Loucy (cell line): Measurements from ENCODE around the gene LEMD1.

Experiments used
- H2AFZ ChIP-seq: fragments of 200-600 bp; sonication (generic); 2 replicates; pipeline ENCODE4 v1.6.0; 2016; ENCODE audit warnings: antibody characterized with exemption, mild to moderate bottlenecking, low read length, moderate library complexity
- H3F3A ChIP-seq: fragments of 200-600 bp; 2 replicates; pipeline ENCODE4 v1.6.0; 2016; ENCODE audit warnings: antibody characterized with exemption, low read depth, mild to moderate bottlenecking
- H3K27me3 ChIP-seq: fragments of 200-600 bp; sonication (generic); 2 replicates; pipeline ENCODE4 v1.6.1; 2014; ENCODE audit warnings: low read length, mild to moderate bottlenecking; ENCODE audit not compliant: insufficient read depth, poor library complexity, severe bottlenecking
- H3K36me3 ChIP-seq: fragments of 200-600 bp; sonication (generic); 2 replicates; pipeline ENCODE4 v1.6.1; 2016; ENCODE audit warnings: low read length; ENCODE audit not compliant: insufficient read depth
- H3K4me1 ChIP-seq: fragments of 200-600 bp; sonication (generic); 2 replicates; pipeline ENCODE4 v1.5.1; 2014; ENCODE audit warnings: low read length, mild to moderate bottlenecking; ENCODE audit not compliant: insufficient read depth, poor library complexity, severe bottlenecking
- H3K4me2 ChIP-seq: fragments of 200-600 bp; sonication (generic); 2 replicates; pipeline ENCODE4 v1.6.0; 2014; ENCODE audit warnings: antibody characterized with exemption, low read length, low read depth, mild to moderate bottlenecking; ENCODE audit not compliant: poor library complexity, severe bottlenecking
- H3K4me3 ChIP-seq: fragments of 200-600 bp; sonication (generic); 2 replicates; pipeline ENCODE4 v1.5.1; 2014; ENCODE audit warnings: low read length, mild to moderate bottlenecking, mixed read lengths; ENCODE audit not compliant: poor library complexity, severe bottlenecking
- H3K79me2 ChIP-seq: fragments of 200-600 bp; sonication (generic); 2 replicates; pipeline ENCODE4 v1.6.1; 2014; ENCODE audit warnings: low read length; ENCODE audit not compliant: insufficient read depth
- H3K9ac ChIP-seq: fragments of 200-600 bp; sonication (generic); 2 replicates; pipeline ENCODE4 v1.6.0; 2014; ENCODE audit warnings: mild to moderate bottlenecking, low read depth, low read length, moderate library complexity; ENCODE audit not compliant: poor library complexity, severe bottlenecking
- H3K9me2 ChIP-seq: fragments of 200-600 bp; sonication (generic); replicated peaks from 2 replicates; pipeline ENCODE4 v1.6.1; 2016; ENCODE audit warnings: low read depth, low read length, mixed read lengths
- H3K9me3 ChIP-seq: fragments of 200-600 bp; sonication (generic); 2 replicates; pipeline ENCODE4 v1.6.1; 2014; ENCODE audit warnings: mild to moderate bottlenecking, antibody characterized with exemption, low read length, low read depth; ENCODE audit not compliant: insufficient read depth
- H4K20me1 ChIP-seq: fragments of 200-600 bp; sonication (generic); 2 replicates; pipeline ENCODE4 v1.6.0; 2014; ENCODE audit warnings: antibody characterized with exemption, low read length, mild to moderate bottlenecking; ENCODE audit not compliant: insufficient read depth, poor library complexity, severe bottlenecking
- CTCF ChIP-seq: fragments of 200-600 bp; sonication (generic); conservative IDR thresholded peaks from 2 replicates; pipeline ENCODE4 v1.5.1; 2014; ENCODE audit warnings: mild to moderate bottlenecking, antibody characterized with exemption, low read length
- EZH2phosphoT487 ChIP-seq: fragments of 200-600 bp; IDR thresholded peaks from 2 replicates; pipeline ENCODE4 v1.6.1; 2018; ENCODE audit warnings: antibody characterized with exemption, mild to moderate bottlenecking, moderate library complexity, borderline replicate concordance

LEMD1 gene

GRCh38 chr1:205422993-205423642, 1.3 kb upstream of the LEMD1 start:
- no peak overlapping the region for H3K9ac ChIP-seq
- H3F3A ChIP-seq, result no peaks in the 10 kb centered on the region
- H3K4me3 ChIP-seq, result no peak overlapping the region
- H3K36me3 ChIP-seq, result no peaks in the 10 kb centered on the region
- H3K9me2 ChIP-seq, result no peaks in the 10 kb centered on the region
- H3K4me2 ChIP-seq, result peak overlapping the region; percentile 26
- no peaks in the 10 kb centered on the region for H3K9me3 ChIP-seq
- TF ChIP-seq CTCF, result no peak; the same call in 1 of the 2 replicates
- TF ChIP-seq EZH2phosphoT487, result no peak
- no peaks in the 10 kb centered on the region for H3K79me2 ChIP-seq
- H3K4me1 ChIP-seq, result peaks cover 24% of the 10 kb centered on the region
- H4K20me1 ChIP-seq, result no peaks in the 10 kb centered on the region
- H3K27me3 ChIP-seq, result no peaks in the 10 kb centered on the region
- H2AFZ ChIP-seq, result no peak overlapping the region

- no peaks in the 10 kb centered on the region for H3F3A ChIP-seq
- no peaks in the 10 kb centered on the region for H3K36me3 ChIP-seq
- no peak overlapping the region for H3K4me3 ChIP-seq
- H3K27me3 ChIP-seq, result no peaks in the 10 kb centered on the region
- TF ChIP-seq EZH2phosphoT487, result no peak
- TF ChIP-seq CTCF, result no peak
- no peaks in the 10 kb centered on the region for H3K9me2 ChIP-seq
- H3K4me1 ChIP-seq, result peaks cover 24% of the 10 kb centered on the region
- H3K4me2 ChIP-seq, result no peak overlapping the region
- H2AFZ ChIP-seq, result no peak overlapping the region
- H3K9ac ChIP-seq, result no peak overlapping the region
- H3K79me2 ChIP-seq, result no peaks in the 10 kb centered on the region
- H3K9me3 ChIP-seq, result no peaks in the 10 kb centered on the region
- no peaks in the 10 kb centered on the region for H4K20me1 ChIP-seq
These were observed 918 bp downstream of the LEMD1 start for GRCh38 chr1:205420938-205421337.

- H3K79me2 ChIP-seq, result no peaks in the 10 kb centered on the region
- no peaks in the 10 kb centered on the region for H3F3A ChIP-seq
- H3K9me3 ChIP-seq, result no peaks in the 10 kb centered on the region
- no peak overlapping the region for H3K4me3 ChIP-seq
- no peaks in the 10 kb centered on the region for H3K27me3 ChIP-seq
- no peaks in the 10 kb centered on the region for H3K9me2 ChIP-seq
- TF ChIP-seq CTCF (no peak), EZH2phosphoT487 (no peak)
- no peak overlapping the region for H3K9ac ChIP-seq
- H3K4me1 ChIP-seq, result peaks cover 4% of the 10 kb centered on the region
- H3K4me2 ChIP-seq, result no peak overlapping the region
- no peaks in the 10 kb centered on the region for H4K20me1 ChIP-seq
- no peak overlapping the region for H2AFZ ChIP-seq
- no peaks in the 10 kb centered on the region for H3K36me3 ChIP-seq
These were observed 3.8 kb downstream of the LEMD1 start for GRCh38 chr1:205417870-205418635.
